CD1c-positive myeloid dendritic cell (primary cell): ENCODE data around the gene OBSCN.
A peak's percentile ranks its signal among the peaks of the same experiment; 100 is the strongest.
"Not testable (repeated sequence)": the region's sequence is repeated elsewhere in the genome, so short reads cannot be mapped to it uniquely, and the experiment has no call there.

Experiments
- DNase-seq: peaks from one replicate; pipeline ENCODE4 v3.0.0-alpha.2; 2016; ENCODE audit errors: extremely low spot score

OBSCN gene

DNA sequence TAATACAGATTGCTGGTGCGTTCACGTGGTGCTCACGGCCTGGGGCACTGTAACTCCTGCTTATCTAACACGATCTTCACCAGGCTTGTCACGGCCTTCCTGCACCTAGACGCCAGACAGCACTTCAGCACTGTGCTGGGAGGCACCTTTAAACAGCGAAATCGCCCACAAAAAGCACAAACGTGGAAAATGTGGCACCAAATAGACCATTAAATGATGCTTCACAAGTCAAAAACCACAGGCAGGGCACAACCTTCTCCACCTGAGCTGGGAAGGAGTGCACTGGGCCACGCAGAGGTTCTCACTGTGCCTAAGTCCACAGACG is 22.2 kb upstream of the OBSCN start:
- DNase-seq: peak; percentile 7

DNA sequence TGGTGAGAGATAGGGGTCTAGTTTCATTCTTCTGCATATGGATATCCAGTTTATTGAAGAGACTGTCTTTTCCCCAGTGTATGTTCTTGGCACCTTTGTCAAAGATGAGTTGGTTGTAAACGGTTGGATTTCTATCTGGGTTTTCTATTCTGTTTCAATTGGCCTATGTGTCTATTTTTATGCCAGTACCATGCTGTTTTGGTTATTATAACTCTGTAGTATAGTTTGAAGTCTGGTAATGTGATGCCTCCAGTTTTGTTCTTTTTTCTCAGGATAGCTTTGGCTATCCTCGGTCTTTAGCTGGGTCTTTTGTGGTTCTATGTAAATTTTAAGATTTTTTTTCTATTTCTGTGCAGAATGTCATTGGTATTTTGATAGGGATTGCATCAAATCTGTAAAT is 19.6 kb upstream of the OBSCN start:
- DNase-seq: not testable (repeated sequence)

DNA sequence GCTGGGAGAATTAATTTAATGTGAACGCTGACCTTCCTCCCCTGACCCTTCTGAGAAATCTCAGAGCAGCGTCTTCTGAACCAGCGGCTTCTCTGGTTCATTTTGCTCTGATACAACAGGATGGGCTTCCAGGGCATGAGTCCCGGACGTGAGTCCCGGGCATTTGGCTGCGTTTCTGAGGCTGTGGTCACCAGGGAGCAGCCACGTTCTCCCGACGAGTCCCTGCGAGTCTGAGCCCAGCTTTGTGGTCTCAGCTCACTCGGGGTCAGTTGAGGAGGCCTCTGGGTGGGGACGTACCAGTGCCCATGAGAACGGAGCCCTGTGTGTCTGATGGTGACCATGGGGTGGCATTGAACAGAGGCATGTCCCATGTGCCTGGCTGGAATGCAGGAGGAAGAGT is 17.7 kb upstream of the OBSCN start:
- DNase-seq: no peak

DNA sequence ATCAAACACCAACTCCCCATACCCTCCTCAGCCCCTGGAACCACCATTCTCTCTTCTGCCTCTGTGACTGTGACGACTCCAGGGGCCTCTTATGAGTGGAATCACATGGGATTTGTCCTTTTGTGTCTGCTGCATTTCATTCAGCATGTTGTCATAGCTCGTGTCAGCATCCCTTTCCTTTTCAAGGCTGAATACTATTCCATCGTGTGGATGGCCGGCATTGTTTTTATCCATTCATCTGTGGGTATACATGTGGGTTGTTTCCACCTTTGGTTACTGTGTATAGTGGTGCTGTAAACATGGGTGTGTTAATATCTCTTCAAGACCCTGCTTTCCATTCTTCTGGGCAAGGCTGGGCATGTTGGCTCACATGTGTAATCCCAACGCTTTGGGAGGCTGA is 17.1 kb upstream of the OBSCN start:
- no peak for DNase-seq

- DNase-seq: no peak
Measured at GRCh38 chr1:228194436-228194835, 13.4 kb upstream of the OBSCN start.

- DNase-seq: no peak
Measured at GRCh38 chr1:228194921-228195812, 12.7 kb upstream of the OBSCN start.

DNA sequence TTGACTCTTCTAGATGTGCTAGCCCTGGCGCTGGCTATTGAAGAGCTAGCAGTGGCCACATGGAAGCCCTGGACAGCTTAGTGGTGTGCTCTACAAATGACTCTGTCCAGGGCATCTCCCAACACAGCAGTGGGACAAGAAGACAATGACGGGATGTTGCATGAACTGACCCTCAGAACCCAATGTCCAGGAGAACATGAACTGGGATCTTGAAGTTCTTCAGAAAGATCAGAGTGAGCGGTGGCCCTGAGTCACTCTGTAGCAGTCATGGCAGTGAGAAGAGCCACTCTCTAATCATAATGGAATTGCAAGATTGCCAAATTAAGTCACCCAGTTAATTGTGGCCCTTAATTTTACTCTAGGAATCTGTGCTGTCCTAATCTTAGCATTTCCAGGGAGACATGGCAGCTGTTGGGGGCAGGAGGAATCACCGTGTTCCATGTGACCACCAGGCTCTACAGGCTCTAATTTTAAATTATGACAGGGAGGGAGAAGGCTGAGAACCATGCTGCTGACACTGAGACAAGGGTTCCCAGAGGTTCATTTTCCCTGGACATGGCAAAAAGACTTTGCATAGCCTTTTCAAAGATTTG is 10.2 kb upstream of the OBSCN start:
- DNase-seq: no peak

DNA sequence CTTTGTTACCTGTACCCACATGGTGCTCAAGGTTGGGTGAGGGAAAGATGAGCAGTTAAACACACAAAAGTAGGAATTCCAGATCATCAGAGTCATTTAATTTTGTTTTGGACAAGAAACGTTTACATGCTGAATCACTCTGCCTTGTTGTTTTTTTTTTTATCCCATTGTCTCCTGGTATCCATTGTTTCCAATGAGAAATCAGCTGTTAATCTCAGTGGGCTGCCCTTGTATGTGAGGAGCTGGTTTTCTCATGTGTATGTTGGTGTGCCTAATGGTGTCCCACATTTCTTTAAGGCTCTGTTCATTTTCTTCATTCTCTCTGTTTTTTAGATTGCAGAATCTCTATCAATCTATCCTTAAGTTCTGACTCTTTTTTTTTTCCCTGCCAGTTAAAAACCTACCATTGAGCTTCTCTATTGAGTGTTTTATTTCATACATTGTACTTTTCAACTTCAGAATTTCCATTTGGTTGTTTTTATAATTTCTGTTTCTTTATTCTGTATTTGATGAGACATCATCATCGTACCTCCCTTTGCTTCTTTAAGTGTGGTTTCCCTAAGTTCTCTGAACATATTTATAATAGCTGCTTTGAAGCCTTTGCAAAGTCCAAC is 8.8 kb upstream of the OBSCN start:
- no peak for DNase-seq

GRCh38 chr1:228204958-228205357 is 2.9 kb upstream of the OBSCN start:
- no peak for DNase-seq

DNA sequence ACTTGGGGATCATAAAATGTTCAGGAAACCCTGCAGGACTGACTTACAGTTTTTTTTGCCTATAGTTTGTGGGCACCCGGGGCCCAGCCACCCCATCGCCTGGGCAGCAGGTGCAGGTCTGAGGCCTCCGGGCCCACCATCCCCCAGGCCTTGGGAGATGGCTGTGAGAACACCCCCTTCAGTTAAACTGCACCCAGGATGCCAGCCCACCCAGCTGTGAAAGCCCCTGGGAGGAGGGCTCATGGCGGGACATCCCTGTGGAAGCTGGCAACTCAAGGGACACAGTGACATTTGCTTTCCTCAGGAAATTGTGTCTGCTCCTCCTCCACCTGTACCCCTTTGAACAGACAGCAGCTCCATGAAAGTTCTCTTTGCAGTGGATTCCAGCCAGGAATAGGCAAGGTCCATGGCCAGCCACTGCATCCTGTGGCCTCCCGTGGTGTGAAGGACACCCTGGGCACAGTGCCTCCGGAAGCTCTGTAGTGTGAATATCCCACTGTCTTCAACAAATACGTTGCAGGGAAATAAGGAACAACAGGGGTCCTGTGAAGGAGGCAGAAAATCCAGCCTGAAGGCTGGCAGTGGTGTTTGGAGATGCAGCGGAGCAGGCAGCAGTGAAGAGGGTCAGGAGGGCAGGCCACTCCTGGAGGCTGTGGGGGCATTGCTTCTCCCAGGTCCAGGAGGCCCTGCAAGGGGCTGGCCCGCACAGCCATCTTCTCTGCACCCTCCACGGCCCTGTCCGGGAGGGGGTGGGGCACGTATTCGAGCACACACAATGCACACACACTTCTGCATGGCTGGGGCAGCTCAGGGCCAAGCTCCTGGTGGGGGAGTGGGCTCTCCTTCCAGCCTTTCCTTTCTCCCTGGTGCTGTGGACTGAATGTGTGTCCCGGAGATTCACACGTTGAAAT is 2.1 kb upstream of the OBSCN start:
- DNase-seq: no peak

DNA sequence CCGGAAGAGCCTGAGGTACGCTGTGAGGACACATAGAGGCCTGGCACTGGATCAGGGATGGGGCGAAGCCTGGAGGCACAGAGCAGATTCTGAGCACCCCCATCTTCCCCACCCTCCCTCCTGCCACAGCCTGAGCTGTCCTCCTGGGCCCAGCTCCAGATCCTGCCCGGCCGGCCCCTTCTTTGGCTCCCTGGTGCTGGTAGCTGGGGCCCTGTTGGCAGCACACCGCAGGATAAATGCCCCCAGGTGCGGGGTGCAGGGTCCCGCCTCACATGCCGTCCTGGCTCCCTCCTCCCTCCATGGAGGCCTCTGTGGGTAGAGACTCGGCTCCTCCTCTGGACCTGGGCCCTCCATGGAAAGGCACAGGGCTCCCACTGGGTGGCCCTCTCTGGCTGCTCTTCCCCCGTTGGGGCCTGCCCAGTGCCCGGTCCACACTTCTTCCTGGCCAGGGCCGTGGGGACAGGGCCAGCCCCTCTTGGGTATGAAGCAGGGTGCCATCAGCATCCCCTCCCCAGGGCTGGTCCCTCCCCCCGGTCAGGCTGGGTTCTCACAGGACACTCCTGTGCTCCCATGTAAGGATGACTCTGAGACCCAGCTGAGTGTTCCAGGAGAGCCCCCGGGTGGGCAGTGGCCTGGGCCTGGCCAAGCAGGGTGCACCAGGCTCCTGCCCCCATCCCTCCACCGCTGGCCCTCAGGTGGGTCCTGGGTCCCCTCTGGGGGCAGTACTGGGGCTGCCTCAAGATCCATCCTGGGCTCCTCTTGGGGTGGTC is 1.1 kb upstream of the OBSCN start:
- DNase-seq: no peak

- no peak for DNase-seq
Measured at GRCh38 chr1:228207381-228207810, 448 bp upstream of the OBSCN start.

DNA sequence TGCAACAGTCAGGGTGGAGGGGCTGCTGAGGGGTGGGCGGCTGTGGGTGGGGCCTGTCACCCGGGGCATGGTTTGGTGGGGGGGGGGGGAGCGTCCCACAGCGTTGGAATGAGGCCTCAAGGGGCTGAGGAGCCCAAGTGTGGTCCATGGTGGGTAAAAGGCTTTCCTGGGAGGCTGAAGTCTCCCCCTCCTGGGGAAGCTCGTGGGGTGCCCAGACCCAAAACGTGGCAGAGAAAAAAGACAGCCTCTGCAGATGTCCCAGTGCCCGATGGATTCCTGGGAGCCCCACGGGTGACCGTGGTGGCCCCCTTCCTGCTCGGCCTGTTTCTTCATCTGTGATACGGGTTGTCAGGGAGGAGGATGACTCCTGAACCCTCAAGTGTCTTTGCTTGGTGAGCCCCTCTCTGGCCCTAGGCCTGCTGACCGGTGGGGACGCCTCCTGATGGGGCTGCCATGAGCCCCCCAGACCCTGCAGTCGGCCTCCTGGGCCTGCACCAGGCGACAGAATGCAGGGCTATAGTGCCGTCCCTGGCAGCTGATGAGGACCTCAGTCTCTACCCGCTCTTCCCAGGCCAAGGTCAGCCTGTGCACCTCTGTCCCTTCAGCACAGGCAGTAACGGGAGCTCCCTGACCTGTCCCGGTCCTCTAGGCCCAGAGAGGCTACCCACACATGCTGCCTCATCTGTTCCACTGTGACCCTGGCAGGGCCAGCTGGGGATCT is 1.1 kb downstream of the OBSCN start:
- no peak for DNase-seq

DNA sequence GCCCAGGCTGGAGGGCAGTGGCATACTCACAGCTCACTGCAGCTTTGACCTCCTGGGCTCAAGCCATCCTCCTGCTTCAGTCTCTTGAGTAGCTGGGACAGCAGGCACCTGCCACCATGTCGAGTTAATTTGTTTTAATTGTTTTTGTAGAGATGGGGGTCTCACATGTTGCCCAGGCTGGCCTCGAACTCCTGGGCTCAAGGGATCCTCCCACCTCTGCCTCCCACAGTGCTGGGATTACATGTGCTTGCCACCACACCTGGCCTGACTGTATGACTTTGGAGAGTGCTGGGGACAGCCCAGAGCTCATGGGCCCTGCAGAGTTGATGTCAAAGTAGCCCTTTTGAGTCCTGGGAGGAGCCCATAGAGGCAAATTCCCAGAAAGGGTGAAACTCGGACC is 1.8 kb downstream of the OBSCN start:
- no peak for DNase-seq

GRCh38 chr1:228210076-228210651 is 2.3 kb downstream of the OBSCN start:
- no peak for DNase-seq

- no peak for DNase-seq
Measured at GRCh38 chr1:228210712-228211530, 3.1 kb downstream of the OBSCN start.

- DNase-seq: no peak
Measured at GRCh38 chr1:228211531-228212414, 3.9 kb downstream of the OBSCN start.

DNA sequence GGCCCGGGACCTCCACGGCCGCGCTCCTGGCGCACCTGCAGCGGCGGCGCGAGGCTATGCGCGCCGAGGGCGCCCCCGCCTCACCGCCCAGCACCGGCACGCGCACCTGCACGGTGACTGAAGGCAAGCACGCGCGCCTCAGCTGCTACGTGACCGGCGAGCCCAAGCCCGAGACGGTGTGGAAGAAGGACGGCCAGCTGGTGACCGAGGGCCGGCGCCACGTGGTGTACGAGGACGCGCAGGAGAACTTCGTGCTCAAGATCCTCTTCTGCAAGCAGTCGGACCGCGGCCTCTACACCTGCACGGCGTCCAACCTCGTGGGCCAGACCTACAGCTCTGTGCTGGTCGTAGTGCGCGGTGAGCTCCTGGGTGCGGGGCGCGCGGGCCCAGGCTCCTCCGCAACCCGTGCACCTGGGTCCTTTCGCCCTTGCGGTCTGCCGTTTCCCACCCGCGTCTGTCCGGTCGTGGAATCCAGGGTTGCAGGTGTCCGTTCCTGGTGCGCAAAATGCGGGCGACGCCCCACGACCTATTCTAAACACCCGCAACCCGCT is 4.6 kb downstream of the OBSCN start:
- DNase-seq: no peak
